C1 segment of cervical spinal cord (tissue), 14 donors: ENCODE data around the gene FNDC3A.

Source experiments
- DNase-seq, 14 donors: peaks; one replicate each; lab custom pipeline; 2025; lab: John Stamatoyannopoulos, UW

Gene FNDC3A

DNA sequence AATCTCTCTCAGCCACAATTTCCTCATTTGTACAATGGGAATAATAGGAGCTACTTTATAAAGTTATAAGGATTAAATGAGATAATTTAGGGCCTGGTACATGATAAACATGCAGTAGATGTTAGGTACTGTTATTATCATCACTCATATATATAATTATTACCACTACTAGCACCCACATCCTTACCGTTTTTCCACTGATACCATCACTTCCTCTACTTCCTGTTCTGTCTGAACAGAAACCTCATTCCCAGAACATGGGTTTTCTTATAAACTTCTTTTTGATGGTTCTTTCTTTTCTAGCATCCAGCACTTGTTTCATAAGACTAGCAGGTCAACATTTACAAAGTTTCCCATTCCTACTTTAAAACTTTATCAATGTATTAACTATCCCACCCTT, 278.3 kb downstream of the FNDC3A start:
- DNase-seq = no peak

DNA sequence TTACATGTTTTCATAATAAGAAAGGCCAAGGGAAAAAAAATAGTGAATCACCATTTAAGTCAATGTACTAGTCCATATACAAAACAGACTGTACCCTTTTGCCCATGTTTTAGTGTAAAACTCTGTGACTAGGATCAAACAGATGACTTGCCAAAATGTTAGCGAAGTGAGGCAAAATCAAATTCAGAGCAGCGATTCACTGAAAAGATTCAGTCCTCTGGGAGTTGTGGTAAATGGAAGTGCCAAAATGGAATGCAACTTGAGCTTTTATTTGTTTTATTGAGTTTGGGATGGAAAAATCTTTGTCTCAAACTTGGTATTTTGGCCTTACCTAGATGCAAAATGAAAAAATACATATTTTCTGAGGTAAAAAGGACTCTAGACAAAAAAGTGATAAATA, 281.1 kb downstream of the FNDC3A start:
- DNase-seq = no peak

DNA sequence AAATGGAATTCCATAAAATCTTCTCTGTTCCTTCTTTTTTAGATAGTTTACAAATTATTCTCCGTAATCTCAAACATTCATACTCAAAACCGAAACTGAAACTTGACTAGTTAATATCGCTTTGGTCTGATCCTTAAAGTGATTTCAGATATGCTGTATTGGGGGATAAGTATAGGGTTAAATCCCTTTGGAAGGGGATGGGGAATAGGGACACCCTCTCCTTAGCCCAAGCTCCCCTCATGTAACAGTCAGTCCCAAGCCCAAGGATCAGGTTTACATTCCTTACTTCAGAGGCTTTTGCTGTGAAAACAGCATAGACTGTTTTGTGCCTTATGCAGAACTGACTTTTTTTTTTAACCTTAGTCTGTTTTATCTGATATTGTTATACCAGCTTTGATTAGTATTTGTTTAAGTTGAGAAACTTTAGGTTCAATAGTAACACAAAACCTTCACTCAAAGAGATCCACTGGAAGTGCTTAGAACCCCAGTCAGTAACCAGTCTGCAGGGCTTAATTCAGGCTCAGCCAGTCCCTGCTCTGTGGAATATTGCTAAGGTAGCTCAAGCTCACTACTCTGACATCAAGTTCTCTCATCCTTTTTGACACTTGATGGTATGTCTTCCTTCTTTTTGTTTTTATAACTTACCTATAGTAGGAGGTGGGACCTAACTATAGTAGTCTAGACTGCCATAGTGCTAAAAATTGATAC, 282.5 kb downstream of the FNDC3A start:
- DNase-seq = no peak
